Measurements from ENCODE around the gene KIF26A.

DNA sequence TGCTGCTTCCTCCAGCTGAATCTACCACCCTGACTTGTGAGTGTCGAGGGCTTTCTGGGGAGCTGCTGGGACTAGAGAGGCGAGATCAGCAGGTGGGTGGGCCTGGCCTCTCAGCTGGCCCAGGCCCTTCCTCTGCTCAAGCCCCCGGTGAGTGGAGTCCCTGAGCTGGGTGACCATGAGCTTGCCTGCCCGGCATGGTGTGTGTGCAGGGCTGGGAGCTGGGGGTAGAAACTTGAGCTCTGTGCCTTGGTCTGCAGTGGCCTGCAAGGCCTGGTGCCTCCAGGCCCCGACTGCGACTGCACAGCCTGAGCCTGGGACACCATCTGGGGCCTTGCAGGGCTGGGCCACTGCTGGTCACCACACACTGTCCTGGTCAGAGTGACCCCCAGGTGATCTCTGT, 67.4 kb downstream of the KIF26A start:
- TF ChIP-seq CTCF (conservative IDR thresholded peaks at IDR 0.05; ENCODE audit: low read depth, low read length) = no peak
- TF ChIP-seq CHD1 (IDR thresholded peaks at IDR 0.05; ENCODE audit: low read depth, low read length) = no peak
- no peak for TF ChIP-seq MAFK (IDR thresholded peaks at IDR 0.05; ENCODE audit: low read depth, low read length)
- no peak for TF ChIP-seq MXI1 (IDR thresholded peaks at IDR 0.05; ENCODE audit: borderline replicate concordance, low read depth, low read length)
- no peak for TF ChIP-seq SMC3 (IDR thresholded peaks at IDR 0.05; ENCODE audit: low read depth, low read length)
- TF ChIP-seq CEBPB (IDR thresholded peaks at IDR 0.05; ENCODE audit: low read depth, low read length) = no peak
- no peak for TF ChIP-seq POLR2A (IDR thresholded peaks at IDR 0.05; ENCODE audit: low read depth, low read length)
- TF ChIP-seq NFE2L2 (IDR thresholded peaks at IDR 0.05; ENCODE audit: low read depth, low read length) = no peak
- TF ChIP-seq RAD21 (IDR thresholded peaks at IDR 0.05; ENCODE audit: low read length) = no peak
- TF ChIP-seq BHLHE40 (IDR thresholded peaks at IDR 0.05; ENCODE audit: low read depth, low read length) = no peak
- no peak for TF ChIP-seq MAZ (IDR thresholded peaks at IDR 0.05; ENCODE audit: borderline replicate concordance, low read depth, low read length)
- TF ChIP-seq, protein P1, sequence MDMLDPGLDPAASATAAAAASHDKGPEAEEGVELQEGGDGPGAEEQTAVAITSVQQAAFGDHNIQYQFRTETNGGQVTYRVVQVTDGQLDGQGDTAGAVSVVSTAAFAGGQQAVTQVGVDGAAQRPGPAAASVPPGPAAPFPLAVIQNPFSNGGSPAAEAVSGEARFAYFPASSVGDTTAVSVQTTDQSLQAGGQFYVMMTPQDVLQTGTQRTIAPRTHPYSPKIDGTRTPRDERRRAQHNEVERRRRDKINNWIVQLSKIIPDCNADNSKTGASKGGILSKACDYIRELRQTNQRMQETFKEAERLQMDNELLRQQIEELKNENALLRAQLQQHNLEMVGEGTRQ (IDR thresholded peaks at IDR 0.05; ENCODE audit: low read depth, low read length) = no peak
- no peak for TF ChIP-seq RCOR1 (IDR thresholded peaks at IDR 0.05; ENCODE audit: insufficient replicate concordance, low read length)

Measured in IMR-90 (cell line).